ENCODE results near the gene GRK3. TPM values are rescaled to one million over a fixed set of nuclear protein-coding genes. Genes with fewer than 3 reads are reported as not detected.
"Not testable (repeated sequence)": the region's sequence is repeated elsewhere in the genome, so short reads cannot be mapped to it uniquely, and the experiment has no call there.

The GRK3 gene
- total RNA-seq, 1 donor from 2014 or later, result 3.8 TPM

DNA sequence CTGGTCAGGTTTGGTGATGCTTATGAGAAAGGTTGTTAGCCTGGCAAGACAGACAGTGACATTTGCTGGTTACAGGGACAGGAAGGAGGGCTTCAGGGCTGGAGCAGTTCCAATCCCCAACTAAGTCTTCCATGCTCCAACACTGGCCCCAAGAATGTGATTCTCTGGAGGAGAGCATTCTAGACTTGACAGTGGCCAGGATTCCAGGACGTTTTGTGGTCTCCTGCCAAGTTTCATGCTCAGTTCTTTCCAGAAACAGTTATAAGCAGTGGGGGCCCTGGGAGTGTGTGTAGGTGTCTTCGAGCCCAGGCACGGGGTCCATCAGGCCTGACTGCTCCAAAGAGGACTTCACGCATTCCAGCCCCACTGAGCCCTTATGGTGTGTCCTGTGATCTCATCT lies 8.9 kb upstream of the GRK3 start:
- Histone ChIP-seq H3K27me3 (ENCODE audit: low read depth) (no peaks in the 10 kb centered on the region), H3K27ac (replicated peaks) (no peak overlapping the region), H3K36me3 (no peaks in the 10 kb centered on the region), H3K9me3 (replicated peaks) (peaks cover 9% of the 10 kb centered on the region), H3K4me3 (no peak overlapping the region), H3K4me1 (peaks cover 12% of the 10 kb centered on the region)
- no peak for DNase-seq
- intact Hi-C loops (cut with micrococcal nuclease), result no loop called here
- TF ChIP-seq, protein P1, sequence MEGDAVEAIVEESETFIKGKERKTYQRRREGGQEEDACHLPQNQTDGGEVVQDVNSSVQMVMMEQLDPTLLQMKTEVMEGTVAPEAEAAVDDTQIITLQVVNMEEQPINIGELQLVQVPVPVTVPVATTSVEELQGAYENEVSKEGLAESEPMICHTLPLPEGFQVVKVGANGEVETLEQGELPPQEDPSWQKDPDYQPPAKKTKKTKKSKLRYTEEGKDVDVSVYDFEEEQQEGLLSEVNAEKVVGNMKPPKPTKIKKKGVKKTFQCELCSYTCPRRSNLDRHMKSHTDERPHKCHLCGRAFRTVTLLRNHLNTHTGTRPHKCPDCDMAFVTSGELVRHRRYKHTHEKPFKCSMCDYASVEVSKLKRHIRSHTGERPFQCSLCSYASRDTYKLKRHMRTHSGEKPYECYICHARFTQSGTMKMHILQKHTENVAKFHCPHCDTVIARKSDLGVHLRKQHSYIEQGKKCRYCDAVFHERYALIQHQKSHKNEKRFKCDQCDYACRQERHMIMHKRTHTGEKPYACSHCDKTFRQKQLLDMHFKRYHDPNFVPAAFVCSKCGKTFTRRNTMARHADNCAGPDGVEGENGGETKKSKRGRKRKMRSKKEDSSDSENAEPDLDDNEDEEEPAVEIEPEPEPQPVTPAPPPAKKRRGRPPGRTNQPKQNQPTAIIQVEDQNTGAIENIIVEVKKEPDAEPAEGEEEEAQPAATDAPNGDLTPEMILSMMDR (IDR thresholded peaks at IDR 0.05; ENCODE audit: borderline replicate concordance), result no peak

DNA sequence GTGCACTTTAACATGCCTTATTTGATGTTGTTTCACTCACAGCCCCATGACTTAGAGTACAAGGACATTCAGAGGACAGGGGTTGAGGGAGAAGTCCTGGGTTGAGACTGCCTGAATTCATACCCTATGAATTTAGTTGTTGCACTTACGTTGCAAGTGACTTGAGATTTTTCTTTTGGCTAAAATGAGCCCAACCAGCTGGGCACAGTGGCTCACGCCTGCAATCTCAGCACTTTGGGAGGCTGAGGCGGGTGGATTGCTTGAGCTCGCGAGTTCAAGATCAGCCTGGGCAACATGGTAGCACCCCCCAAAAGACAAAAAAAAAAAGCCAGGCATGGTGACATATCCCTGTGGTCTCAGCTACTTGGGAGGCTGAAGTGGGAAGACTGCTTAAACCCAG lies 7.3 kb upstream of the GRK3 start:
- Histone ChIP-seq H3K4me3 (no peak overlapping the region), H3K4me1 (peaks cover 12% of the 10 kb centered on the region), H3K27me3 (ENCODE audit: low read depth) (no peaks in the 10 kb centered on the region), H3K27ac (replicated peaks) (no peak overlapping the region), H3K9me3 (replicated peaks) (no peaks in the 10 kb centered on the region), H3K36me3 (no peaks in the 10 kb centered on the region)
- no peak for DNase-seq
- intact Hi-C loops (cut with micrococcal nuclease), result no loop called here
- TF ChIP-seq, protein P1 (IDR thresholded peaks at IDR 0.05; ENCODE audit: borderline replicate concordance), result no peak

DNA sequence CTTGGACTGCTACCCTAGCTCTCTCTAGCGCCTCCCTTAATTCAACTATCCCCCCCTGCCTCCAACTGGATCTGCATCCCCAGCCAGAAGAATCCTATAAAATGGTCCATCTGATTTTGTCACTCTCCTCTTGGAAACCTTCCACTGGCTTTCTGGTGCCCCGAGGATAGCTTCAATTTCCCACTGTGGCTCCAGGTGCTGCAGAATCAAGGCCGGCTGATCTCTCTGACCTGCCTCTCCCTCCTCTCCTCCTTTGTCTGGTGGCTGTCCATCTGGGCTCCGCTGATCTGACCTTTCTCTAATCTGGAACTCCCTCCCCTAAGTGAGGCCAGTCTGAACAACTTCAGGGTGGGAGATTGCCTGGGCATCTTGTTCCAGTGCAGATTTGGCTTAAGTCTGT lies 6.1 kb upstream of the GRK3 start:
- H3K9me3 ChIP-seq (replicated peaks), result no peaks in the 10 kb centered on the region
- no peaks in the 10 kb centered on the region for H3K36me3 ChIP-seq
- TF ChIP-seq, protein P1 (IDR thresholded peaks at IDR 0.05; ENCODE audit: borderline replicate concordance), result no peak
- H3K4me3 ChIP-seq, result no peak overlapping the region
- H3K4me1 ChIP-seq, result peaks cover 13% of the 10 kb centered on the region
- H3K27me3 ChIP-seq (ENCODE audit: low read depth), result no peaks in the 10 kb centered on the region
- intact Hi-C loops (cut with micrococcal nuclease), result no loop called here
- DNase-seq, result no peak
- H3K27ac ChIP-seq (replicated peaks), result no peak overlapping the region

DNA sequence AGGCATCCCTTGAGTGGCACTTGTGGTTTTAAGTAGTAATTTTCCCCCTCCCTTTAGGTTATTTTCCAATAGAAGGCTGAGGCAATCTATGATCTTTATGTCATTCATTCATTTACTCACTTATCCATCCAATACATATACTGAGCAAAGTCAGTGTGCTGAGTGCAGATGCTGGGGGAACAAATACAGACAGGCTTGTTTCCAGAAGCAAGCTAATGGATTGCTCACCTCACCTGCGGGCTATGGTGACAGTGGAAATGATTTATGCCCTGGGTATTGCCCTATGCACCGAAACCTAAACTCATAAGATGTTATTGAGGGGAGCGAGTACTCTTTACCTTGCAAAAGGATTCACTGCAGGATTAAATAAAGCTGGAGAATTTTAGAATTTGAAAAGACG lies 4.6 kb upstream of the GRK3 start:
- H3K36me3 ChIP-seq; H3K4me3 ChIP-seq; intact Hi-C loops (cut with micrococcal nuclease); DNase-seq; H3K27me3 ChIP-seq (ENCODE audit: low read depth); H3K27ac ChIP-seq (replicated peaks); H3K9me3 ChIP-seq (replicated peaks): not testable (repeated sequence)
- H3K4me1 ChIP-seq, result peaks cover 19% of the 10 kb centered on the region

DNA sequence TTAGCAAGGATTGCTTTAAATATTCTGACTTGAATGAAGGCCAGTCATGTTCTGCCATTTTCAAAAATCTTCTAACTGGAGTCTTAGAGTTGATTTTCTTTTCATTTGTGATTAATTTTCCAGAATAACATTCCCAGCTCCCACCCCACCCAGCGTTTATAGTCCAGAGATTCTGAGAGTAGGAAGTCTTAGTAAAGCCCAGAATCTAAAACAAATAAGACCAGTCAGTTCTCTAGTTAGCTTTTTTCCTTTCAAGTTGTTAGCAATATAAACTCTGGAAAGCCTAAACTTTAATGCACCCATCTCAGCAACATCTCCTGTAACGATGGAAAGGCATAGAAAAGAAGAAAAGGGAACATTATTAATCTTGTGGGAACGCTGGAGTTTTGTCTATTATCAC lies 3.3 kb upstream of the GRK3 start:
- DNase-seq; H3K27me3 ChIP-seq (ENCODE audit: low read depth); H3K9me3 ChIP-seq (replicated peaks); intact Hi-C loops (cut with micrococcal nuclease); H3K4me3 ChIP-seq; H3K27ac ChIP-seq (replicated peaks); H3K36me3 ChIP-seq: not testable (repeated sequence)
- peaks cover 27% of the 10 kb centered on the region for H3K4me1 ChIP-seq

DNA sequence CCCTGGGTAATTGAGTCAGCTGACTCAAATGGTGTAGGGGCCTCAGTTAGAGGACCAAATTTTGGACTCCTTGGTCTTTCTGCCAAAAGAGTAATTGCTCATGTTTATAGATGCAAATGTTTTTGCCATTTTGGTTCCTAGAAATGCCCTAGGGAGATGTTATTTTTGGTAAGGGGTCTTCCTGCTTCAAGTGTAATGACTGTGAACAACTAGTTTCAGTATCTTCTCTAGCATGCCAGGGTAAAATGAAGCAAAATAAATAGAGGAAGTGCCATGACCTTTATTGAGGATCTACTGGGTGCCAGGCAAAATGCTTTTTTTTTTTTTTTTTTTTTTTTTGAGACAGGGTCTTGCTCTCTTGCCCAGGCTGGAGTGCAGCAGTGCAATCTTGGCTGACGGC lies 2.5 kb upstream of the GRK3 start:
- H3K4me3 ChIP-seq; H3K9me3 ChIP-seq (replicated peaks); intact Hi-C loops (cut with micrococcal nuclease); H3K36me3 ChIP-seq; H3K27me3 ChIP-seq (ENCODE audit: low read depth); H3K27ac ChIP-seq (replicated peaks); DNase-seq: not testable (repeated sequence)
- peaks cover 29% of the 10 kb centered on the region for H3K4me1 ChIP-seq

DNA sequence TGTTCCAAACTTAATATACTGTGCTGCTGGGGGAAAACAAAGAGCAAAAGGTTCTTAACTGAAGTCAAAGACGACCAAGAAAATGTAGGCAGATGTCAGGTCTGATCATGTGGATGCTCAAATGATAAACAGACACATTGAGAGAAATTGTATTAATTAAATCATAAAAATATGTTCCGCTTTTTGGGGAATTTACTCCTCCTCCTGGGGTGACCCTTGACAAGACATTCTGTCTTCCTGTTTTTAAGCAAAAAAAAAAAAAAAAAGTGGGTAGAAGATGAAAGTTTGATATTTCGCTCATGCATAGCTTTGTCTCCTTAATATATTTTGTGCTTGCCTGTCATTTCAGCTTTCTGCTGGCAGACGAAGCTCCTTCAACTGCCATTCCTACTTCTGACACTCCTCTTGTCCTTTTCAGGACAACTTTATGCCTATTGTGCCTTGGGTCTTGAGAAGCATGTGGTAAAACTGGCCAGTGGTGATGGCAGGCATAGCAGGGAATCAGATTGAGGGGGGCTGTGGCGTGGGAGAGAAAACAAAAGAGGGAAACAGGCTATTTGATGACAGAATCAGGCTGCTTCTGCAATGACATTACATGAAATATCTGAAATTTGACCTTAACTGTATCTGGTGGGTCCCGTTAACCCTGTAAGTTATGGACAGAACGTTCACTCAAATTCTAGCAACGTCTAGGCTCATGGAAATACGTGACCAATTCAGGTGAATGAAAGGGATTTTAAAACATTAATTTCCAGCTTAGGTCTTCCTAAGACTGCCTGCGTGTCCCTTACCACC lies 1.3 kb upstream of the GRK3 start:
- H3K27ac ChIP-seq (replicated peaks), result peak overlapping the region; percentile 72
- peaks cover 37% of the 10 kb centered on the region for H3K4me1 ChIP-seq
- DNase-seq; H3K36me3 ChIP-seq; intact Hi-C loops (cut with micrococcal nuclease); H3K9me3 ChIP-seq (replicated peaks): not testable (repeated sequence)
- peak overlapping the region; percentile 92 for H3K4me3 ChIP-seq
- H3K27me3 ChIP-seq (ENCODE audit: low read depth), result peaks cover 11% of the 10 kb centered on the region
